Natural killer cell (primary cell): ENCODE results near the gene ARHGEF12. TPM values are rescaled to one million over a fixed set of nuclear protein-coding genes. Genes with fewer than 3 reads are reported as not detected.

ENCODE experiments used
- ATAC-seq, 3 donors: fragments of 150-1000 bp in 2 of 3; fragments of 200-7000 bp in 1 of 3; cut with Tn5 transposase; 1 replicate in 1 of 3; 2 replicates in 2 of 3; pipeline ENCODE4 v1.10.0; 2021; ENCODE audit warnings: mild to moderate bottlenecking in 2 of 3, moderate library complexity in 2 of 3
- DNase-seq, 2 donors: peaks; one replicate each; pipeline versions ENCODE4 v3.0.0 to v3.0.0-alpha.2; 2013 to 2021; ENCODE audit warnings: mixed read lengths in 1 of 2
- H3K27ac ChIP-seq: one replicate; pipeline ENCODE4 v1.5.1; 2013; ENCODE audit warnings: mild to moderate bottlenecking, low read length
- H3K27me3 ChIP-seq: one replicate; pipeline ENCODE4 v1.6.1; 2013; ENCODE audit warnings: low read length; ENCODE audit not compliant: control insufficient read depth, insufficient read depth
- H3K36me3 ChIP-seq: one replicate; pipeline ENCODE4 v1.6.1; 2013; ENCODE audit warnings: low read length; ENCODE audit not compliant: control insufficient read depth, insufficient read depth
- H3K4me1 ChIP-seq: one replicate; pipeline ENCODE4 v1.6.1; 2013; ENCODE audit warnings: low read length; ENCODE audit not compliant: control insufficient read depth, insufficient read depth
- H3K4me3 ChIP-seq: one replicate; pipeline ENCODE4 v1.5.1; 2013; ENCODE audit warnings: low read length
- H3K9me3 ChIP-seq: one replicate; pipeline ENCODE4 v1.6.1; 2013; ENCODE audit warnings: low read length; ENCODE audit not compliant: control insufficient read depth, insufficient read depth
- H3K27ac Mint-ChIP-seq, 2 donors: one replicate each; pipeline ENCODE4 v1.8.0; 2022; ENCODE audit warnings: mild to moderate bottlenecking in 2 of 2, mixed read lengths in 2 of 2, moderate library complexity in 1 of 2
- H3K27me3 Mint-ChIP-seq, 2 donors: one replicate each; pipeline ENCODE4 v1.8.0; 2022; ENCODE audit warnings: low read depth in 2 of 2, mixed read lengths in 2 of 2
- H3K36me3 Mint-ChIP-seq: one replicate; pipeline ENCODE4 v1.8.0; 2022; ENCODE audit warnings: mixed read lengths
- H3K4me1 Mint-ChIP-seq, 2 donors: one replicate each; pipeline ENCODE4 v1.8.0; 2022; ENCODE audit warnings: mixed read lengths in 2 of 2
- H3K4me3 Mint-ChIP-seq: one replicate; pipeline ENCODE4 v1.8.0; 2022; ENCODE audit warnings: mild to moderate bottlenecking, moderate library complexity, mixed read lengths
- H3K9me3 Mint-ChIP-seq, 2 donors: one replicate each; pipeline ENCODE4 v1.8.0; 2022; ENCODE audit warnings: mixed read lengths in 2 of 2
- CTCF ChIP-seq: fragments of 200-600 bp; IDR thresholded peaks from one replicate; pipeline ENCODE4 v1.8.0; 2022; ENCODE audit warnings: antibody characterized with exemption
- WGBS: methylation state at CpG from one replicate; pipeline ENCODE4 v1.1.7; 2013; ENCODE audit warnings: missing lambda C conversion rate; ENCODE audit not compliant: insufficient coverage; 5-methylcytosine and 5-hydroxymethylcytosine counted together
- intact Hi-C: fragments of 100-400 bp; cut with micrococcal nuclease; formaldehyde crosslinking; loops from one replicate; pipeline ENCODE4 v1.14.2; 2022
- total RNA-seq, 4 donors: library from RNA; stranded (reverse); fragments of 120-200 nt in 1 of 4; gene quantifications; one replicate each; pipeline versions ENCODE4 v1.2.3 to v1.2.4, GENCODE V29; 2013 to 2022

ARHGEF12 gene
- total RNA-seq, 3 donors from 2014 or later (not counting 1 experiment from before 2014, with no cell fraction given): 38.4 to 52.3 (median 42.1) TPM

GRCh38 chr11:120375076-120375475 is 38.9 kb downstream of the ARHGEF12 start:
- H3K4me1 ChIP-seq: no peaks in the 10 kb centered on the region

GRCh38 chr11:120376547-120377182 is 40.5 kb downstream of the ARHGEF12 start:
- no peaks in the 10 kb centered on the region for H3K27me3 ChIP-seq
- DNase-seq (no peak), ATAC-seq (no peak)
- Mint-ChIP-seq H3K27ac (no peak overlapping the region), H3K4me3 (no peak overlapping the region), H3K27me3 (no peaks in the 10 kb centered on the region), H3K36me3 (no peaks in the 10 kb centered on the region), H3K9me3 (peaks cover 0 to 3% of the 10 kb centered on the region in 2 donors), H3K4me1 (peaks cover 15 to 21% of the 10 kb centered on the region in 2 donors)
- intact Hi-C loops: no loop called here
- TF ChIP-seq CTCF: no peak
- no peaks in the 10 kb centered on the region for H3K4me1 ChIP-seq
- no peaks in the 10 kb centered on the region for H3K36me3 ChIP-seq
- WGBS: 94% methylated on average over 3 of the region's 6 CpGs
- no peak overlapping the region for H3K4me3 ChIP-seq
- H3K27ac ChIP-seq: no peak overlapping the region
- no peaks in the 10 kb centered on the region for H3K9me3 ChIP-seq

More at GRCh38 chr11:120375076-120375475, 38.9 kb downstream of the ARHGEF12 start:
- Mint-ChIP-seq H3K27me3 (peaks cover 3 to 8% of the 10 kb centered on the region in 2 donors), H3K4me1 (peaks cover 0 to 6% of the 10 kb centered on the region in 2 donors), H3K4me3 (no peak overlapping the region), H3K9me3 (peaks cover 0 to 3% of the 10 kb centered on the region in 2 donors), H3K27ac (no peak overlapping the region), H3K36me3 (no peaks in the 10 kb centered on the region)
- H3K9me3 ChIP-seq: no peaks in the 10 kb centered on the region
- H3K27me3 ChIP-seq: peaks cover 3% of the 10 kb centered on the region
- intact Hi-C loops: no loop called here
- TF ChIP-seq CTCF: no peak
- WGBS: no CpG with 5 or more reads among the region's 3 CpGs
- no peaks in the 10 kb centered on the region for H3K36me3 ChIP-seq
- H3K27ac ChIP-seq: no peak overlapping the region
- DNase-seq (no peak), ATAC-seq (no peak)
- no peak overlapping the region for H3K4me3 ChIP-seq

GRCh38 chr11:120378474-120378873 is 42.3 kb downstream of the ARHGEF12 start:
- intact Hi-C loops: no loop called here
- Histone ChIP-seq H3K4me3 (no peak overlapping the region), H3K4me1 (no peaks in the 10 kb centered on the region), H3K27ac (no peak overlapping the region), H3K9me3 (no peaks in the 10 kb centered on the region), H3K36me3 (no peaks in the 10 kb centered on the region), H3K27me3 (no peaks in the 10 kb centered on the region)
- Mint-ChIP-seq H3K27me3 (no peaks in the 10 kb centered on the region), H3K4me1 (peaks cover 27 to 35% of the 10 kb centered on the region in 2 donors), H3K4me3 (no peak overlapping the region), H3K9me3 (peaks cover 0 to 3% of the 10 kb centered on the region in 2 donors), H3K36me3 (no peaks in the 10 kb centered on the region), H3K27ac (no peak overlapping the region)
- no peak for DNase-seq
- WGBS: 92% methylated on average over 2 of the region's 3 CpGs
- no peak for TF ChIP-seq CTCF
- ATAC-seq: no peak

GRCh38 chr11:120381401-120381800 is 45.2 kb downstream of the ARHGEF12 start:
- WGBS: 91% methylated on average over 7 of the region's 7 CpGs

More at GRCh38 chr11:120381401-120381800, 45.2 kb downstream of the ARHGEF12 start:
- no peaks in the 10 kb centered on the region for H3K36me3 ChIP-seq
- ATAC-seq: no peak
- Mint-ChIP-seq H3K4me1 (peaks cover 27 to 53% of the 10 kb centered on the region in 2 donors), H3K36me3 (no peaks in the 10 kb centered on the region), H3K9me3 (peaks cover 0 to 3% of the 10 kb centered on the region in 2 donors), H3K27ac (no peak overlapping the region), H3K4me3 (no peak overlapping the region), H3K27me3 (peaks cover 0 to 6% of the 10 kb centered on the region in 2 donors)
- no peak for TF ChIP-seq CTCF
- H3K9me3 ChIP-seq: no peaks in the 10 kb centered on the region
- intact Hi-C loops: no loop called here
- H3K4me1 ChIP-seq: no peaks in the 10 kb centered on the region
- no peak overlapping the region for H3K4me3 ChIP-seq
- no peaks in the 10 kb centered on the region for H3K27me3 ChIP-seq
- no peak for DNase-seq
- no peak overlapping the region for H3K27ac ChIP-seq
